GM19324 (cell line): ENCODE measurements around the gene MYOF.
"Not testable (repeated sequence)": the region's sequence is repeated elsewhere in the genome, so short reads cannot be mapped to it uniquely, and the experiment has no call there.

ENCODE experiments used
- ATAC-seq: cut with Tn5 transposase; IDR thresholded peaks from one replicate; pipeline ENCODE4 v1.9.1; 2021; ENCODE audit warnings: mild to moderate bottlenecking, moderate library complexity; ENCODE audit not compliant: unreplicated experiment, low FRiP score

Gene MYOF

GRCh38 chr10:93457511-93457910, 24.6 kb downstream of the MYOF start:
- no peak for ATAC-seq

GRCh38 chr10:93456480-93456879, 25.7 kb downstream of the MYOF start:
- ATAC-seq: no peak

DNA sequence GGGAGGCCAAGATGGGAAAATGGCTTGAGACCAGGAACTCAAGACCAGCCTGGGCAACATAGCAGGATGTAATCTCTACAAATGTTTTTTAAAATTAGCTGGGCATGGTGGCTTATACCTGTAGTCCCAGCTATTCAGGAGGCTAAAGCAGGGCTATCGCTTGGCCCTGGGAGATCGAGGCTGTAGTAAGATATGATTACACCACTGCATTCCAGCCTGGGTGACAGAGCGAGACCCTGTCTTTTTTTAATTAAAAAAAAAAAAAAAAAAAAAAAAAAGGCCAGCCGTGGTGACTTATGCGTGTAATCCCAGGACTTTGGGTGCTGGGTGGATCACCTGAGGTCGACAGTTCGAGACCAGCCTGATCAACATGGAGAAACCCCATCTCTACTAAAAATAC, 27.4 kb downstream of the MYOF start:
- no peak for ATAC-seq

DNA sequence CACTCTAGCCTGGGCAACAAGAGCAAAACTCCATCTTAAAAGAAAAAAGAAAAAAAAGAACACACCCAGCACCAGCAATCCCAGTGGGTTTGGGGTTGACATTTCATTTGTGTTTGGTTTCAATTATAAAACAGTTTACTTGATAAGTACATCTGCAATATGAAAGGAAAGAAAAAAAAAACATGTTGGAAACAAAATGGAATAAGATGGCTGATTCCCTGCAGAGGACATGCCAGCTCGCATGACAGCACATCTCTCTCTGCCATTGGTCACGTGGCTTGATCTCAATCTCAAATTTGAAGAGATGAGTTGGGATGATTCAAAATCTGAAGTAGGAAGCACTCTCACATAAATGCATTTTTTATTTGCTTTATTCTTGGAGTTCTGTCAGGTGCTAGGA, 28.0 kb downstream of the MYOF start:
- ATAC-seq: no peak

- ATAC-seq: no peak
Measured at GRCh38 chr10:93452143-93452542, 30.0 kb downstream of the MYOF start.

GRCh38 chr10:93451244-93451947, 30.7 kb downstream of the MYOF start:
- ATAC-seq: no peak

GRCh38 chr10:93447970-93448369, 34.2 kb downstream of the MYOF start:
- ATAC-seq: no peak

DNA sequence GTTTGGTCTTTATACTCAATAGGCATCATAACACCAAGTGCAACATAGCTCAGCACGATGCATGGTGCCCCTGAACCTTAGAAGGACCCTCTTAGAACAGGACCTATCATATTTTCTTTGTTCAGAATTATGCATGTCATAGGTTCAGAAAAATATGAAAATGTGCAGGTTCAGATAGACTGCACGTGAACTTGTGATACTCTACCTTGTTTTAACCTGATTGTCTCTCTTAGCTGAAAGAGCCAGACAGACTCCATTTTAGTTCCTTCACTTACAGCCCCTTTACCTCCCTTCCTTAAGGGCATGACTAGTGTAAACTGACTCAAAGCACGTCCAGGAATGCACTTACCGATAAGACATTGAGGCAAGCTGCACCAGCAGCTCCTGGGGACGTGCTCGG, 35.1 kb downstream of the MYOF start:
- ATAC-seq: no peak

GRCh38 chr10:93445978-93446720, 36.0 kb downstream of the MYOF start:
- no peak for ATAC-seq

DNA sequence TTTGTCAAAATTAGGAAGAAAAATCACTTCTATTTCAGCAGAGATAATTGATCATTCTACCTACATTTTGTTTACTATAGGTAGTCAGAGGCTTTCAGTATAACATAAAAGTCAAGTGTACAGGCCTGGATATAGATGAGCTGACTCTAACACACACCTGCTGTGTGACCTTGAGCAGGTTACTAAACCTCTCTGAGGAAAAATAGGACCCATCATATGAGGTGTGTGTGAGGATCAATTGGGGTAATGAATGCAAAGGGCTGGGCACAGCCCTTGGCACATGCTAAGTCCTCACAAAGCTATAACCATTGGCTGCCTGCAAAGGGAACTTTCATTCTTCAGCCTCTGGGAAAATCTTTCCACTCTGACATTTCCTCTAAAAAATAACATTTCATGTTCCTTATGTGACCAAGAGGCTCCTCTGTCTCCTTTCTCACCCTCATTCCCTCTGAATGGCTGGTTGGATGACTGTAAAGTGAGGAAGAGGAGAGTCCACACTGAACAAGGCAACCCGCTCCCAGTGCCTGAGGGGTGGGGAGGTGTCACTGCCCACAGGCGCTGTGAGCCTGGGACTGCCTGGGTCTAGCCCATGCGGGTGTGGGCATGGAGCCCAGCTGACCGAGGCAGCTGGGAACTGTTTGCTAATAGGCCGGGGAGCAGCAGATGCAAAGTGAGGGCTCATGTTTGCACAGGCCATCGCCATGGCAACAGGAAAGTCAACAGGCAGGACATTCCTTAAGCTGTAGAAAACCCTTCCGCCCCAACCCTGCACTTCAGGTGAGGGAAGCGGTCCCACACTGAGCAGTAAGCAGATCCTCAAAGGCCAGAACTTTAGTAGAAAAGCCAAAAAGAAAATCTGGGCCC, 36.8 kb downstream of the MYOF start:
- ATAC-seq: no peak

DNA sequence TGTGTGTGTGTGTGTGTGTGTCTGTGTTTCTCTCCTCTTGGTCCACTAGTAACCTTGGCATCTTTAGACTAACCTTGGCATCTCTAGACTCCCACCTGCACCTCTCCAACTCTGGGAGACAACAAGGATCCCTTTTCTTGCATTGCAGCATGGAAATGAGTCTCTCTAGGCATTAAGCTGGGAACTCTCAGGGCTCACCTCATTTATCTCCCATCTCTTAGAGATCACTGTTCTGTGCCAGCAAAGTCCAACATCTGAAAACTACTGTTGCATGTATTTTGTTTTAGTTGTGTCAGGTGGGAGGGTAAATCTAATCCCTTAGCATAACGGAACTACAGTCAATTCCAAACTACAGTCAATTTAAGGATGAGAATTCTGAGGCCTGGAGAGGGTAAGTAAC, 38.7 kb downstream of the MYOF start:
- no peak for ATAC-seq

DNA sequence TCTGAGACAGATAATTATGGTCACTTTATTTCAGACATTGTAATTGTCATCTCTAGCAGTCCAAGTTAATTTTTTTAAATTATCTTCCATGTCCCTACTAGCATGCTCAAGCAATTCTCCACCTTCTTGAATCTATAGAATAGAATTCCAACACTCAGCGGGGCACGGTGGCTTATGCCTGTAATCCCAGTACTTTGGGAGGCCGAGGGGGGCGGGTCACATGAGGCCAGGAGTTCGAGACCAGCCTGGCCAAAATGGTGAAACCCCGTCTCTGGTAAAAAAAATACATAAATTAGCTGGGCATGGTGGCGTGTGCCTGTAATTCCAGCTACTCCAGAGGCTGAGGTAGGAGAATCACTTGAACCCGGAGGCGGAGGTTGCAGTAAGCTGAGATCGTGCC, 39.4 kb downstream of the MYOF start:
- not testable (repeated sequence) for ATAC-seq

GRCh38 chr10:93440591-93441091, 41.5 kb downstream of the MYOF start:
- ATAC-seq: no peak

- ATAC-seq: no peak
Measured at GRCh38 chr10:93438613-93439253, 43.4 kb downstream of the MYOF start.

GRCh38 chr10:93437946-93438612, 44.1 kb downstream of the MYOF start:
- ATAC-seq: no peak

DNA sequence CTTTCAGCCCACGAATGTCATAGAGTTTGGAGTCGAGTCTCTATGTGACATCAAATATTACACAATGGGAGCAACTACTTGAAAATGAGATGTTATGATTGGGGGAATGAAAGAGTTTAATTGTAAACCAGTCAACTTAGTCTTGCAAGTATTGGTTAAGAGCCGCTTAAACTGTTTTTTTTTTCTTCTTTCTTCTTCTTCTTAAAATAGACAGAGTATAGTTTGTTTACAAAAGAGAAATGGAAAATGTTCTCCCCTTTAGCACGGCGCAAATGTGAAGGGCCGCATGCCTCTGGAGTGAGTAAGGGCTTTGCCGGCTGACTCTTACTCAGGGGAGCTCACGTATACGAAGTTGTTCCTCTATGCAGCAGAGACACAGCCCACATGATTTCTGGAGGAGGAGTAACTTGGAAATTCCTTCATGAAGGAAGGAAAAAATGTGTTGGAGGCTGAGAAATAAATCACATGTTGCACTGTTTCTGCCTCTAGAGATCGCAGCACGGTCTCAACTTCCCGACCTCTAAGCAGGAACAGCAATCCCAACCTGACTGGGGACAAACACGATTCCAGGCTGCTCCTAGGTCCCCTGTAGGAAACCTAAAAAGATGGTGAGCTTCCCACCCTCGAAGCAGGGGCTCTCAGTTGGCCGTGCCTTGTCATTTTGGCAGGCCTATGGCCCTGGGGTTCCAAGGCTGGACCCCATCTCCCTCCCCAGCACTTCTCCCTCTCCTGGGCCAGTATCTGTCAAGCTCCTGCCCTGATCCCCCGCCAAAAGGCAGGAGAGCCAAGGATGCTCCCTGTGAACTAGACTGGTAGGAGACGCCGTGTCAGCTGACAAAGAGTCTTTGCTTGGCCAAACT, 44.8 kb downstream of the MYOF start:
- no peak for ATAC-seq

DNA sequence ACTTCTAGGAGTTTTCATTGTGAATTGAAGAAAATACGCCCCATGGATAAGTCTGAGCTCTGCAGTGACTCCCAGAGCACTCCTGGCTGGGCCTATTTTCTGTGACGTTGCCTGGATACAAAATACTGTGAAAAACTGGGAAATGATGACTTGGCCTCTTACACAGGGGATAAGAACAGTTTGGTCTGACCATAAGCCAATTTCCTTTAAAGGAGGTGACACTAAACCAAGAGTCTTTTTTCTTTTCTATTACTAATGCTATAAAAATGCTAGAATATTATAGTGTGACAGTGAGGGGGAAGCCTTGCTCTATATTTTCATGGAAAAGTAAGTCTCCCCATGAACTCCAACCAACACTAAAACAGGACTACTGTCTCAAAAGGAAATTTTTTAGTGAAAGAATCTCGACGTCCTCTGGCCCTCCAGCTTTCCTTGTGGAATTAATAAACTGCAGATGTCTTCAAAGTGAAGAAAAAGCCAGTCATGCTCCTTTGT, 45.5 kb downstream of the MYOF start:
- ATAC-seq: no peak

- ATAC-seq: no peak
Measured at GRCh38 chr10:93435621-93436397, 46.3 kb downstream of the MYOF start.
